ENCODE measurements around the gene PLCG2. TPM values are rescaled to one million over a fixed set of nuclear protein-coding genes. Genes with fewer than 3 reads are reported as not detected.
"Not testable (repeated sequence)": the region's sequence is repeated elsewhere in the genome, so short reads cannot be mapped to it uniquely, and the experiment has no call there.

PLCG2 gene
- total RNA-seq, 6 experiments from 2014 or later: 0.14 to 0.61 (median 0.27) TPM

- no peaks in the 10 kb centered on the region for H3K9me3 Mint-ChIP-seq
- no peak for DNase-seq
These were observed 97.3 kb downstream of the PLCG2 start for GRCh38 chr16:81876273-81876900.

GRCh38 chr16:81877490-81877889 lies 98.4 kb downstream of the PLCG2 start:
- not testable (repeated sequence) for H3K9me3 Mint-ChIP-seq; DNase-seq; H3K4me3 Mint-ChIP-seq; H3K36me3 Mint-ChIP-seq (ENCODE audit: low read depth); H3K27ac Mint-ChIP-seq; H3K4me1 Mint-ChIP-seq (ENCODE audit: low read depth)
- peaks cover 19% of the 10 kb centered on the region for H3K27me3 Mint-ChIP-seq (ENCODE audit: insufficient read depth)

More at GRCh38 chr16:81876273-81876900, 97.3 kb downstream of the PLCG2 start:
- Mint-ChIP-seq H3K36me3 (ENCODE audit: low read depth) (no peaks in the 10 kb centered on the region), H3K27ac (no peak overlapping the region), H3K4me1 (ENCODE audit: low read depth) (no peaks in the 10 kb centered on the region), H3K27me3 (ENCODE audit: insufficient read depth) (peaks cover 13% of the 10 kb centered on the region), H3K4me3 (no peak overlapping the region)
- TF ChIP-seq CTCF (IDR thresholded peaks at IDR 0.05): no peak

GRCh38 chr16:81878529-81878928 lies 99.4 kb downstream of the PLCG2 start:
- TF ChIP-seq CTCF (IDR thresholded peaks at IDR 0.05): no peak
- Mint-ChIP-seq H3K4me1 (ENCODE audit: low read depth) (no peaks in the 10 kb centered on the region), H3K27ac (no peak overlapping the region), H3K4me3 (no peak overlapping the region), H3K36me3 (ENCODE audit: low read depth) (no peaks in the 10 kb centered on the region), H3K27me3 (ENCODE audit: insufficient read depth) (peaks cover 20% of the 10 kb centered on the region), H3K9me3 (no peaks in the 10 kb centered on the region)
- no peak for DNase-seq

- H3K36me3 Mint-ChIP-seq (ENCODE audit: low read depth): no peaks in the 10 kb centered on the region
- no peak overlapping the region for H3K4me3 Mint-ChIP-seq
- no peaks in the 10 kb centered on the region for H3K9me3 Mint-ChIP-seq
- no peak overlapping the region for H3K27ac Mint-ChIP-seq
- no peaks in the 10 kb centered on the region for H3K4me1 Mint-ChIP-seq (ENCODE audit: low read depth)
- peak; percentile 59 for TF ChIP-seq CTCF (IDR thresholded peaks at IDR 0.05)
- no peak for DNase-seq
- H3K27me3 Mint-ChIP-seq (ENCODE audit: insufficient read depth): peaks cover 20% of the 10 kb centered on the region
These were observed 100.5 kb downstream of the PLCG2 start for GRCh38 chr16:81879625-81880024.

- Mint-ChIP-seq H3K9me3 (no peaks in the 10 kb centered on the region), H3K27ac (no peak overlapping the region), H3K4me3 (no peak overlapping the region), H3K27me3 (ENCODE audit: insufficient read depth) (peaks cover 20% of the 10 kb centered on the region), H3K4me1 (ENCODE audit: low read depth) (no peaks in the 10 kb centered on the region), H3K36me3 (ENCODE audit: low read depth) (no peaks in the 10 kb centered on the region)
- DNase-seq: no peak
- no peak for TF ChIP-seq CTCF (IDR thresholded peaks at IDR 0.05)
These were observed 101.7 kb downstream of the PLCG2 start for GRCh38 chr16:81880816-81881215.

- Mint-ChIP-seq H3K36me3 (ENCODE audit: low read depth) (no peaks in the 10 kb centered on the region), H3K27ac (no peak overlapping the region), H3K9me3 (no peaks in the 10 kb centered on the region), H3K4me1 (ENCODE audit: low read depth) (no peaks in the 10 kb centered on the region), H3K27me3 (ENCODE audit: insufficient read depth) (peaks cover 20% of the 10 kb centered on the region), H3K4me3 (no peak overlapping the region)
- no peak for DNase-seq
- no peak for TF ChIP-seq CTCF (IDR thresholded peaks at IDR 0.05)
These were observed 102.1 kb downstream of the PLCG2 start for GRCh38 chr16:81881228-81881627.
